ENCODE measurements around the gene SETD7.

DNA sequence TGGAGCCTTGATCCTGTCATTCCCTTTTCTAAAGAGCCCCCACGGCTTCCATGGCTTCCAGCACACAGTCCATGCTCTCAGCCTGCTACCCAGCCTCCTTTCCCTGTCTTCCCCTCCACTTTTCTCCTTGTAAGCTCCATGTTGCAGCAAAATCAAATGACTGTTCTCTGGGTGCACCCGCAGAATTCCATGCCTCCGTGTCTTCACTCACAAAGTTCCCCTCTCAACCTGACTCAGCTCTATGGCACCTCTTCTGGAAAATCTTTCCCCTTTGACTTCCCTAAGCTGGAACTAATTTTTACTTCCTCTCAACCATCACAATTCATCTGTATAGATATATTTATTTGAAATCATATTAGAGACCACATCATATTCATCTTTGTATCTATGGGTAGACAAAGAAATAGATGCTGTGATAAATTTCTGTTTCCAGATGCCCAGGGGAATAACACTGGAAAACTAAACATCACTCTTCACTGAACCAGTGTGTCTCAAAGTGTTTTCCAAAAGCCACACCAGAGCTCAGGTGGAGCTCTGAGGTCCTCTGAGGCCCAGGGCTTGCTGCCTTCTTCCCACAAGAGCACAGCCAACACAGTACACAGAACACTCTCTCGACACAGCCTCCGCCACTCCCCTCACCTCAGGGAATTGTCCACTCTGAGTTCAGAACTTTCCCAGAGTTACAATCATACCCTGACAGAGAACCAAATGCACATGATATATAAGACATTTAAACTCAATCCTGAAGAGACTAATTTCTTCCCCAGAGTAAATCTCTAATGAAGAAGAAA lies 3.3 kb downstream of the SETD7 start:
- TF ChIP-seq CTCF (IDR thresholded peaks at IDR 0.05) (no peak), POLR2A (IDR thresholded peaks at IDR 0.05) (no peak)

Data from Peyer's patch (tissue), 4 donors.